ENCODE measurements around the gene CCDC93.

Gene CCDC93

DNA sequence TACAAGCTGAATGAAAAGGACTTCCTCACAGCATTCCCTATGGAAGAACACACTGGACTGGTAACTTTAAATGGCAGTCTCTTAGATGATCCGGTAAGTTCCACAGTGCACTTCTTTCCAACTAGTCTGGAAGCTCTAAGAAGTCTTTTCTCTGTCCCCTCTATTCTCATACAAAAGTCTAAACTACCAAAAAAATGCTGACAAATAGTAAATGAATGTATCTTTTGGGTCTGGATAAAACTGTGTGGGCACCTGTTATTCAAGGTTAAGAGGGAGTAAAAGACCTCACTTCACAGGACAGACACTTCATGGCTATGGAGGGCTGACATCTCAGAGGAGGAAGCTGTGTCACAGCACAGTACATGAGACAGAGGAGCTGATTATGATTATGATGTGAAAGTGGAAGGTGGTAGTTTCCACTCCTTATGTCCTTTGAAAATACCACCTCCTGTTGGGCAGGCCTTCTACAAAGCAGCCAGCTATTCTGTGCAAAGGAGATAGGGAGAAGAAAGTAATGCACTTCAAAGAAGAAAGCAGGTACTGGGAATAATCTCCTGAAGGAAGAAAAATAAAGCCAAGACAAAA is 23.9 kb downstream of the CCDC93 start:
- no peak for DNase-seq (ENCODE audit: low read depth, low spot score)

DNA sequence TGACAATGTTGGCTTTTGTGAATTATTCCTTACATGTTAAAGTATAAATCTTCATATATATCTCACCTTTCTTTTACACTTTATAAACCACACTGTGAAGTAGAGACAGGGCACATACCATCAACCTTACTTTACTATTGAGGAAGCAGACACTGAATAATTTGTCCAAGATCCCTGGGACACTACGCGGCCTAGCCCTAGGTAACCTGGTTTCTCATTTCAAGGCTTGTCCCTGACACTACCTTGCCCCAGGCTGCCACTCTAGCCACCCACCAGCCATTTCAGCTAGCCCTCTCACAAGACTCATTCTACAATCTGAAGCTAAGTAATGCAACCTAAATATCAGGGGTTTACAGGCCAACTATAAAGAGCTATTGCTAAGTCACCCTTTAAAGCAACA is 26.7 kb downstream of the CCDC93 start:
- DNase-seq (ENCODE audit: low read depth, low spot score), result no peak

DNA sequence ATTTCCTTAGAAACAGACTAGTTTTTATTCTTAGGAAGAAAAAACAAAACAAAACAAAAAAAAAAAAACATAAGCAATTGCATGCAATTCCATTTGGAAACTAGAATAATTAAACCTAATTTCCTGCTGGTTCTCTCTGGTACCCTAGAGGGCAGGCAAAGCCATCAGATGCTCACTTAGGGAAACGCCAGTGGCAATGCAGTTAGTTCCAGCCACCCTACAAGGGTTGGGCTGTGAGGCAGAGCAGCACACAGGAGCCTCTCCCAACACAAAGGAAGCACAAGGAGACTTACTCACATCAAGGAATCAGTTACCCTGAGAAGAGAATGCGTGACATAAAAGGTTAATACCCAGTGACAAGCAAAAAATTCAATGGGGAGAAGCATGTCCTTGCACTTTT is 28.8 kb downstream of the CCDC93 start:
- no peak for DNase-seq (ENCODE audit: low read depth, low spot score)

DNA sequence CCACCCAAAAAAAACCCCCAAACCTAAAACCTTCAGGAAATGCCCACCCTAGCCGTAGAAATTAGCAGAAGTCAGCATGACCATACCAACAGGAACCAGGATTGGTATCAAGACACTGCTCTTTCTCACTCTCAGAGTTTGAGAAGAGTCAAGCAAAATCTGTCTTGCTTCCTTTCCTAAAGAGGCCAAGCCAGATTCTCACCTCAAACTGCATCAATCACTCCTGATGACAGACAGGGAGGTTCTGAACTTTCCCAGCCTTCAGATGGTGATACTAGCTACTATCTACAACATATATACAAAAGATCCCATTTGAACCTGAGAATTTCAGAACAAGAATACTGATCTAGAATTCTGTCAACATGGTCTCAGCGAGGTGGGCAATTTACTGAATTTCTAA is 29.7 kb downstream of the CCDC93 start:
- DNase-seq (ENCODE audit: low read depth, low spot score), result no peak

DNA sequence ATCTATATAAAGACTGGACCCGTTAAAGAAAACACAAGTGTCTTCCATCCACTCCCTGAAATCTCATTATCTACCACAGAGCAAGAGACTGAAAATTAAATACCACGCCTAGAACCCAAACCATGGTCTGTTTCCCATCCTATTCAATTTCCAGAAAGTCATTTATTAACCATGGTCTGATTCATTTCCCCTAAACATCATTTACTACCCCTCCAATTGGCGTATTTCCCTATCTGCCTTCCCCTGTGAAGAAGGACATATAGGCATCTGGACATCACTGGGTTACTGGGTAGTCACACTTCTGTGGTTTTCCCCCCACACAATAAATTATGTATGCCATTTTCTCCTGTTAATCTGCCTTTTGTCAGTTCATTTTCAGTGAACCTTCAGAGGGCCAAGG is 30.8 kb downstream of the CCDC93 start:
- DNase-seq (ENCODE audit: low read depth, low spot score), result no peak

GRCh38 chr2:117982376-117983033 is 31.4 kb downstream of the CCDC93 start:
- DNase-seq (ENCODE audit: low read depth, low spot score), result no peak

DNA sequence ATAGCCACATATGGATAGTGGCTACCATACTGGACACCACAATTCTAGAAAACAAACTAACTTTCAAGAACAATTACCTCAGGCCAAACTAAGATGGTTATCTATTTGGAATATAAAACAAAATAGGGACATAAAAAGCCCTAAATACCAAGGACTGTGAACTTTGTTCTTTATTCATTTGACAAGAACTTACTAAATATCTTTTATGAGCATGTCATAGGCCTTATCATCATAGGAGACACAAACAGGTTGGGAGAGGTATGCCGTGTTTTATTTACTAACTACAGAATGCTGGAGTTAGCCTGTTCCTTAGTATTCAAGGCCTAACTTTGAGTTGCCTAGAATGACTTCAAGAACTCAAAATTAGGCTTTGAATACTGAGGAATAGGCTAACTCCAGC is 32.1 kb downstream of the CCDC93 start:
- no peak for DNase-seq (ENCODE audit: low read depth, low spot score)

GRCh38 chr2:117980783-117981676 is 32.8 kb downstream of the CCDC93 start:
- no peak for DNase-seq (ENCODE audit: low read depth, low spot score)

- no peak for DNase-seq (ENCODE audit: low read depth, low spot score)
These were observed 33.8 kb downstream of the CCDC93 start for GRCh38 chr2:117979911-117980701.

- DNase-seq (ENCODE audit: low read depth, low spot score), result no peak
These were observed 36.2 kb downstream of the CCDC93 start for GRCh38 chr2:117977696-117978095.

GRCh38 chr2:117976581-117976980 is 37.3 kb downstream of the CCDC93 start:
- DNase-seq (ENCODE audit: low read depth, low spot score), result no peak

DNA sequence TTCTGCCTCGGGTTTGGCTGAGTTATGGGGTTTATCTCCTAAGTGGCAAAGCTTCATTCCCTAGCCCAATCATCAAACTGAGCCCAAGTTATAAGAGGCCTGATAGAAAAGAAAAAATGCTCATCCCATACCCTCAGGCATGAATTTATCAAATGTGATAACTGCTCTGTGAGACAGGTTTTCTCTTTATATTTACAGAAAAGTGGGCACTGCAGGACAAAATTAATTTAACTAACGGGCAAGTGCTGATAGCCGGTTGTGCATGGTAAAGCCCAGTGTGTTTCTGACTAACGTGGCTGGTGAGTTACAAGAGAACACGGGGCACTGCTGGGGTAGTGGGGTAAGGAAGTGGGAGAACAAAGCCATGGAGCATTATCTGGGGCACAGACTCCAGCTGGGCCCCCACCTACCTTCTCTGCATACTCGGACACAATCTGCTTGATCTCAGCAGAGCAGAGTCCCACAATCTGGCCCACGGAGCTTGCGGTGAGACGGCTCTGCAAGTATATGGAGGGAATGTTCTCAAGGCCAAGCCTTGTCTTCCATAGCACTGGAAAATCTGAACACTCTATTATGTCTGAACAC is 40.3 kb downstream of the CCDC93 start:
- DNase-seq (ENCODE audit: low read depth, low spot score), result no peak

GRCh38 chr2:117972476-117973123 is 41.3 kb downstream of the CCDC93 start:
- DNase-seq (ENCODE audit: low read depth, low spot score), result no peak

- no peak for DNase-seq (ENCODE audit: low read depth, low spot score)
These were observed 45.1 kb downstream of the CCDC93 start for GRCh38 chr2:117968722-117969121.

- DNase-seq (ENCODE audit: low read depth, low spot score), result no peak
These were observed 45.7 kb downstream of the CCDC93 start for GRCh38 chr2:117967977-117968718.

DNA sequence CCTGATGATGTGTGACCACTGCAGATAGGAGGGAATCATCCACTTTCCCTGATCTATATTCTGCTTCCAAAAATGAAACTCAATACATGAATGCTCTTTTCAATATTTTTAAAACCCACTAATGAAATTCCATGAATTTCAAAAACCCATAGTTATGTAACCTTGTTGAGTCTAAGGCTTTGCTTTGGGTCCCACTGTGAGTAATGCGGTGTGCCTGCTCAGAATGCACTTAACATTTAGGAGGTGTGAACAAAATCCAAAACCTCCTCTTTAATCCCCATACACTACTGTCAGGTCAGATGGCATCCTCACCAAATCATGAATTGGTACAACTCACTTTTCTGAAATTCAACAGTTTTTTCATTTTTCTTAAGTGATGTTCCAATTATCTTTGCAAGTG is 50.4 kb downstream of the CCDC93 start:
- no peak for DNase-seq (ENCODE audit: low read depth, low spot score)

- no peak for DNase-seq (ENCODE audit: low read depth, low spot score)
These were observed 52.7 kb downstream of the CCDC93 start for GRCh38 chr2:117961201-117961600.

DNA sequence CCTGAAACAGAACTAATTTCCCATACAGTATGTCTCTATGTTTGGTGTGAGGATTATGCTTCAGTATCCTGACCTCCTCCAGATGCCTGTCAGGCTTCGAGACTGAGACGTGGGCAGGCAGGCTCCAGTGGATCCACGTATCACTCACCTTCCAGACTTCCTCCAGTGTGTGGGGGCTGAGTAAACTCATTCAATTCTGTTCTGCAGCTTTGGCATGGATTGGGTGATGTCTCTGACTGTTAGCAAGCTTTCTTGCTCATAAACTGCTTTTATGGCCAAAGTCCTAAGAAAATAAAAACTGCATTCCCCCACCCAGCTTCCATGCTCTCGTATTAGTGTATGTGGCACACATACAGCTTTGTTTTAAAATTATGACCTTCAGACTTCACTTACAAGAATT is 53.6 kb downstream of the CCDC93 start:
- no peak for DNase-seq (ENCODE audit: low read depth, low spot score)

- DNase-seq (ENCODE audit: low read depth, low spot score), result no peak
These were observed 55.7 kb downstream of the CCDC93 start for GRCh38 chr2:117958186-117958585.

DNA sequence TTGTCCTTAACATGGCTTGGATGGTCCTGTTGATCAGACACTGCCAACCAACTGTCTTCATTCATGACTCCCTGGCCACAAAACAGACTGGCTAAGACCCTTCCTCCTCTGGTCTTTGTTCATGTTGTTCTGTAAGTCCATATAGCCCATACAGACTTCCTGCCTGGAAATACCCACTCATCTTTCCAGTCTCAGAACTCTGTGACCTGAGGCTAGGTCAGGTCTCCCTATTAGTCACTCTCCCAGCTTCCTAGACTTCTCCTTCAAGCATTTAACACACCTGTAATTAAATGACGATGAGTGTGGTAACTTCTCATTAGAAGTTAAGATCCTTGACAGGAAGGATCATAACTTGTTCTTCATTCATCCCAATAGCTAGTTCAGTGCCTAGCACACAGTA is 56.3 kb downstream of the CCDC93 start:
- no peak for DNase-seq (ENCODE audit: low read depth, low spot score)

Measured in activated naive CD8-positive, alpha-beta T cell treated with anti-CD3 and anti-CD28 coated beads, Interleukin-2, amount 50 U/mL, for 16 hours (primary cell).